CD4-positive, alpha-beta T cell treated with Interleukin-17A for 1 hour (primary cell): ENCODE results near the gene VSTM1.
"Not testable (repeated sequence)": the region's sequence is repeated elsewhere in the genome, so short reads cannot be mapped to it uniquely, and the experiment has no call there.

Experiments used
- DNase-seq: peaks from one replicate; pipeline ENCODE4 v3.0.0-alpha.2; 2020

Gene VSTM1

GRCh38 chr19:54063350-54064116, at the start of gene VSTM1:
VSTM1 (minus strand) TSS chr19:54063897; CDS start chr19:54063777, 120 bp downstream.
- DNase-seq: no peak

GRCh38 chr19:54109651-54110050, 46.0 kb upstream of the VSTM1 start:
- no peak for DNase-seq

- DNase-seq: no peak
These were observed 44.8 kb upstream of the VSTM1 start for GRCh38 chr19:54108496-54108895.

- no peak for DNase-seq
These were observed 44.3 kb upstream of the VSTM1 start for GRCh38 chr19:54107876-54108490.

GRCh38 chr19:54106716-54107115, 43.0 kb upstream of the VSTM1 start:
- DNase-seq: no peak

GRCh38 chr19:54105796-54106195, 42.1 kb upstream of the VSTM1 start:
- DNase-seq: no peak

- DNase-seq: no peak
These were observed 41.5 kb upstream of the VSTM1 start for GRCh38 chr19:54104998-54105715.

- peak; percentile 98 for DNase-seq
These were observed 38.9 kb upstream of the VSTM1 start, which contains the start of gene NDUFA3 for GRCh38 chr19:54102421-54103169. NDUFA3 (plus strand) TSS chr19:54102855; CDS start chr19:54102879, 24 bp downstream.

- DNase-seq: no peak
These were observed 36.9 kb upstream of the VSTM1 start, which contains the start of gene OSCAR for GRCh38 chr19:54100561-54100960. OSCAR (minus strand) TSS chr19:54100803; CDS start chr19:54100792, 11 bp downstream.

GRCh38 chr19:54099903-54100255, 36.2 kb upstream of the VSTM1 start:
- DNase-seq: not testable (repeated sequence)

- no peak for DNase-seq
These were observed 35.6 kb upstream of the VSTM1 start for GRCh38 chr19:54099190-54099902.

GRCh38 chr19:54096617-54097106, 33.0 kb upstream of the VSTM1 start:
- no peak for DNase-seq

GRCh38 chr19:54095859-54096616, 32.3 kb upstream of the VSTM1 start:
- peak; percentile 65 for DNase-seq

- DNase-seq: no peak
These were observed 31.6 kb upstream of the VSTM1 start for GRCh38 chr19:54095136-54095858.

- no peak for DNase-seq
These were observed 30.8 kb upstream of the VSTM1 start for GRCh38 chr19:54094426-54095000.

- DNase-seq: no peak
These were observed 20.7 kb upstream of the VSTM1 start for GRCh38 chr19:54084410-54084809.

GRCh38 chr19:54081032-54081431, 17.3 kb upstream of the VSTM1 start, which contains the start of gene TARM1:
TARM1 (minus strand) TSS chr19:54081365; CDS start chr19:54081340, 25 bp downstream.
- no peak for DNase-seq

GRCh38 chr19:54077334-54077733, 13.6 kb upstream of the VSTM1 start:
- DNase-seq: no peak

- DNase-seq: no peak
These were observed 11.2 kb upstream of the VSTM1 start for GRCh38 chr19:54074851-54075250.

GRCh38 chr19:54073829-54074228, 10.1 kb upstream of the VSTM1 start:
- no peak for DNase-seq
